IMR-90 (cell line): ENCODE results near the gene TRPC1. TPM values are rescaled to one million over a fixed set of nuclear protein-coding genes. Genes with fewer than 3 reads are reported as not detected.

ENCODE experiments used
- ATAC-seq: fragments of 200-7000 bp; cut with Tn5 transposase; 2 replicates; pipeline ENCODE4 v1.9.1; 2020; ENCODE audit warnings: low read depth, mild to moderate bottlenecking, moderate library complexity
- Bru-seq: library from RNA; stranded (reverse); fragments of 400-500 nt; gene quantifications from one replicate; lab custom pipeline; 2021; lab: Mats Ljungman, UMichigan
- BruChase-seq, 2 experiments: library from RNA; stranded (reverse); fragments of 400-500 nt; gene quantifications; one replicate each; lab custom pipeline; 2021; lab: Mats Ljungman, UMichigan
- BruUV-seq: library from RNA; stranded (reverse); fragments of 400-500 nt; replicated peaks from 2 replicates; lab custom pipeline; 2021; lab: Mats Ljungman, UMichigan
- CTCF ChIA-PET: fragments of 300-600 bp; formaldehyde crosslinking; extraction: SDS; loops from one replicate; lab custom pipeline; 2021; ENCODE audit warnings: antibody characterized with exemption; lab: Yijun Ruan, JAX
- POLR2A ChIA-PET: fragments of 300-600 bp; sonication (Branson Sonifier 250); formaldehyde crosslinking; loops from one replicate; lab custom pipeline; 2022; ENCODE audit warnings: antibody characterized with exemption; ENCODE audit not compliant: unreplicated experiment; lab: Charles Lee
- DNase-seq: peaks from one replicate; pipeline ENCODE4 v3.0.0; 2013
- H2AFZ ChIP-seq: replicated peaks from 2 replicates; pipeline ENCODE3; 2013; ENCODE audit warnings: low read length, mild to moderate bottlenecking; ENCODE audit not compliant: poor library complexity
- H2AK5ac ChIP-seq: 2 replicates; pipeline ENCODE4 v1.6.1; 2013; ENCODE audit warnings: low read depth, low read length, inconsistent platforms
- H2AK9ac ChIP-seq: replicated peaks from 2 replicates; pipeline ENCODE3; 2013; ENCODE audit warnings: mild to moderate bottlenecking, low read depth, low read length, moderate library complexity; ENCODE audit not compliant: poor library complexity
- H2BK120ac ChIP-seq: 2 replicates; pipeline ENCODE4 v1.6.1; 2013; ENCODE audit warnings: low read depth, low read length, inconsistent platforms
- H2BK15ac ChIP-seq: 3 replicates; pipeline ENCODE4 v1.6.1; 2013; ENCODE audit warnings: low read depth, low read length, inconsistent platforms
- H2BK20ac ChIP-seq: 2 replicates; pipeline ENCODE4 v1.6.1; 2013; ENCODE audit warnings: low read depth, mild to moderate bottlenecking, inconsistent platforms, low read length, moderate library complexity
- H2BK5ac ChIP-seq: 2 replicates; pipeline ENCODE4 v1.6.1; 2013; ENCODE audit warnings: mild to moderate bottlenecking, low read depth, low read length, inconsistent platforms; ENCODE audit not compliant: poor library complexity, severe bottlenecking
- H3K14ac ChIP-seq: replicated peaks from 2 replicates; pipeline ENCODE4 v1.6.1; 2013; ENCODE audit warnings: low read depth, low read length, inconsistent platforms
- H3K18ac ChIP-seq: 2 replicates; pipeline ENCODE4 v1.6.1; 2013; ENCODE audit warnings: low read depth, low read length, control low read depth
- H3K23ac ChIP-seq: 2 replicates; pipeline ENCODE4 v1.6.1; 2013; ENCODE audit warnings: low read depth, low read length, inconsistent platforms
- H3K27ac ChIP-seq: 2 replicates; pipeline ENCODE4 v1.5.1; 2013; ENCODE audit warnings: mild to moderate bottlenecking, control low read depth, low read length; ENCODE audit not compliant: insufficient read depth
- H3K27me3 ChIP-seq: 2 replicates; pipeline ENCODE4 v1.6.1; 2013; ENCODE audit warnings: low read length; ENCODE audit not compliant: control insufficient read depth, insufficient read depth
- H3K36me3 ChIP-seq: 2 replicates; pipeline ENCODE4 v1.6.1; 2013; ENCODE audit warnings: low read length, mixed read lengths; ENCODE audit not compliant: control insufficient read depth, insufficient read depth
- H3K4ac ChIP-seq: 2 replicates; pipeline ENCODE4 v1.6.1; 2013; ENCODE audit warnings: low read depth, low read length, inconsistent platforms
- H3K4me1 ChIP-seq: 2 replicates; pipeline ENCODE4 v1.6.1; 2013; ENCODE audit warnings: low read length, mixed read lengths; ENCODE audit not compliant: control insufficient read depth, insufficient read depth
- H3K4me2 ChIP-seq: 2 replicates; pipeline ENCODE4 v1.6.1; 2013; ENCODE audit warnings: low read depth, mild to moderate bottlenecking, control low read depth, low read length, moderate library complexity
- H3K4me3 ChIP-seq: 2 replicates; pipeline ENCODE4 v1.5.1; 2013; ENCODE audit warnings: low read depth, mild to moderate bottlenecking, control low read depth, low read length, moderate library complexity; ENCODE audit not compliant: insufficient read depth
- H3K56ac ChIP-seq: 2 replicates; pipeline ENCODE4 v1.6.1; 2013; ENCODE audit warnings: low read length, inconsistent platforms; ENCODE audit not compliant: insufficient read depth; ENCODE audit errors: extremely low read depth
- H3K79me1 ChIP-seq, 2 experiments: 2 replicates each; pipeline ENCODE4 v1.6.1; 2013; ENCODE audit warnings: low read length in 2 of 2, inconsistent platforms in 1 of 2, low read depth in 1 of 2
- H3K9ac ChIP-seq: 2 replicates; pipeline ENCODE4 v1.6.1; 2013; ENCODE audit warnings: low read depth, low read length, control low read depth
- H3K9me1 ChIP-seq: 2 replicates; pipeline ENCODE4 v1.6.1; 2013; ENCODE audit warnings: low read length, inconsistent platforms; ENCODE audit not compliant: insufficient read depth
- H3K9me3 ChIP-seq: 2 replicates; pipeline ENCODE4 v1.6.1; 2013; ENCODE audit warnings: low read length; ENCODE audit not compliant: control insufficient read depth, insufficient read depth
- H4K20me1 ChIP-seq: 2 replicates; pipeline ENCODE4 v1.6.1; 2013; ENCODE audit warnings: low read length, inconsistent platforms; ENCODE audit not compliant: insufficient read depth
- H4K5ac ChIP-seq: 2 replicates; pipeline ENCODE4 v1.6.1; 2013; ENCODE audit warnings: mild to moderate bottlenecking, low read depth, low read length, control low read depth
- H4K8ac ChIP-seq, 2 experiments: 2 replicates each; pipeline ENCODE4 v1.6.1; 2013; ENCODE audit warnings: low read depth in 2 of 2, low read length in 2 of 2, control low read depth in 1 of 2, inconsistent platforms in 1 of 2
- H4K91ac ChIP-seq: 2 replicates; pipeline ENCODE4 v1.6.1; 2013; ENCODE audit warnings: low read depth, low read length, inconsistent platforms; ENCODE audit not compliant: insufficient read depth
- MXI1 ChIP-seq: IDR thresholded peaks from 2 replicates; pipeline ENCODE4 v1.6.1; 2012; ENCODE audit warnings: low read depth, mild to moderate bottlenecking, low read length, moderate library complexity, borderline replicate concordance
- POLR2A ChIP-seq: IDR thresholded peaks from 2 replicates; pipeline ENCODE4 v1.6.1; 2012; ENCODE audit warnings: mild to moderate bottlenecking, low read depth, low read length
- RAD21 ChIP-seq: IDR thresholded peaks from 2 replicates; pipeline ENCODE4 v1.6.1; 2012; ENCODE audit warnings: low read length, improper control_type of control experiment
- WGBS, 2 experiments: methylation state at CpG; one replicate each; pipeline versions ENCODE4 v1.1.5 to v1.1.7; 2013; ENCODE audit warnings: missing lambda C conversion rate in 2 of 2; ENCODE audit not compliant: insufficient read length in 1 of 2; ENCODE audit errors: extremely low coverage in 2 of 2; 5-methylcytosine and 5-hydroxymethylcytosine counted together
- dilution Hi-C: fragments of 300-500 bp; cut with HindIII; formaldehyde crosslinking; loops from one replicate; pipeline ENCODE4 v1.14.3; 2018; ENCODE audit warnings: low sequenced_read_pairs; ENCODE audit not compliant: unreplicated experiment
- in situ Hi-C: fragments of 300-500 bp; cut with MboI; formaldehyde crosslinking; loops from 3 replicates; pipeline ENCODE4 v1.14.3; 2019; ENCODE audit warnings: low sequenced_read_pairs, inconsistent platforms, mixed read lengths
- intact Hi-C: fragments of 100-400 bp; cut with micrococcal nuclease; formaldehyde crosslinking; loops from 2 replicates; pipeline ENCODE4 v1.10.0; 2022
- long read RNA-seq: library from polyadenylated mRNA; unstranded; transcript quantifications from one replicate; pipeline ENCODE4 v2.0.0, GENCODE V29; 2021; ENCODE audit not compliant: unreplicated experiment
- polyA plus RNA-seq, 3 experiments: library from polyadenylated mRNA; depleted of rRNA; stranded (reverse); fragments of >200 nt; gene quantifications; 2 replicates each; pipeline ENCODE4 v1.2.3, GENCODE V29; 2012; ENCODE audit warnings: low replicate concordance in 1 of 3
- total RNA-seq: library from RNA; depleted of rRNA; stranded (reverse); fragments of >200 nt; gene quantifications from 2 replicates; pipeline ENCODE4 v1.2.3, GENCODE V29; 2012; rRNA removed

TRPC1 gene
- total RNA-seq (5.9 and 15.6 TPM in 2 replicates), polyA plus RNA-seq (2012; rRNA removed) (5.7 and 7.2 TPM in 2 replicates), Bru-seq, nascent RNA (percentile 65 among the genes with signal in this experiment), BruChase-seq, experiment 1, labeled RNA remaining after a 6-hour chase (percentile 72 among the genes with signal in this experiment), BruChase-seq, experiment 2, labeled RNA remaining after a 2-hour chase (percentile 85 among the genes with signal in this experiment)
- 0.68 and 2.9 TPM in 2 replicates for polyA plus RNA-seq (2012; cell fraction: cytosol; rRNA removed)
- 3.9 and 21.6 TPM in 2 replicates for polyA plus RNA-seq (2012; cell fraction: nucleus; rRNA removed; ENCODE audit: low replicate concordance)
- long read RNA-seq, full-length matches to known transcripts: 6 of 15 reads
- long read RNA-seq, partial matches to known transcripts: 1 of 15 reads
- long read RNA-seq, other reads (novel, unspliced or antisense): 8 of 15 reads

- peak within 1 kb of the TSS; percentile 90 for H4K5ac ChIP-seq
- peak within 1 kb of the TSS; percentile 90 for H3K14ac ChIP-seq
- TF ChIP-seq MXI1 (0 out of 2 replicates have a peak, but pooled peaks have one; percentile 3), POLR2A (peak; percentile 75), RAD21 (no peak)
- H2BK120ac ChIP-seq: no peak within 1 kb of the TSS; the same call in 1 of the 2 replicates
- H3K9ac ChIP-seq: peak within 1 kb of the TSS; percentile 97
- DNase-seq: peak; percentile 69
- in situ Hi-C loops (no loop called here), intact Hi-C loops (loop anchor here (5.0 kb wide), 1 partner anchor 127 kb away; the partner anchor contains the start of gene PLS1), dilution Hi-C loops (no loop called here)
- H3K23ac ChIP-seq: peak within 1 kb of the TSS; percentile 79; the same call in 1 of the 2 replicates
- H2AK9ac ChIP-seq: peak within 1 kb of the TSS; percentile 78
- no peaks in the 10 kb centered on the region; the same call in 1 of the 2 replicates for H3K36me3 ChIP-seq
- no peaks in the 10 kb centered on the region for H4K20me1 ChIP-seq
- H3K27me3 ChIP-seq: no peaks in the 10 kb centered on the region
- H3K79me1 ChIP-seq: peaks cover 11 to 12% of the 10 kb centered on the region in 2 experiments
- no peaks in the 10 kb centered on the region for H3K9me3 ChIP-seq
- peak within 1 kb of the TSS; percentile 100 for H3K4me2 ChIP-seq
- peak within 1 kb of the TSS; percentile 82 for H2BK5ac ChIP-seq
- H3K4me3 ChIP-seq: peak within 1 kb of the TSS; percentile 95
- ChIA-PET POLR2A (interaction anchor here (0.5 kb wide), 1 partner anchor 17 kb away, joined by 4 read pairs; no protein-coding TSS in a partner anchor), CTCF (no interaction called here)
- peak within 1 kb of the TSS; percentile 33; the same call in 1 of the 2 replicates for H3K56ac ChIP-seq
- H3K18ac ChIP-seq: peak within 1 kb of the TSS; percentile 95
- H2BK15ac ChIP-seq: no peak within 1 kb of the TSS
- peak; percentile 92 for ATAC-seq
- 0 out of 2 replicates have a peak within 1 kb of the TSS, but pooled peaks have one; percentile 39 for H2AK5ac ChIP-seq
- no peak within 1 kb of the TSS for H2BK20ac ChIP-seq
- peaks cover 2% of the 10 kb centered on the region; the same call in 1 of the 2 replicates for H3K4me1 ChIP-seq
- no peaks in the 10 kb centered on the region for H3K9me1 ChIP-seq
- H2AFZ ChIP-seq: peak within 1 kb of the TSS; percentile 100
- peak within 1 kb of the TSS; percentile 5 for H4K91ac ChIP-seq
- H3K27ac ChIP-seq: peak within 1 kb of the TSS; percentile 79
- H3K4ac ChIP-seq: peak within 1 kb of the TSS; percentile 87
- H4K8ac ChIP-seq: peak within 1 kb of the TSS; percentile 64 to 86; a peak in 2 of 4 replicates
- WGBS, 2 experiments: 0% methylated on average over 14 of the region's 73 CpGs; no CpG with 5 or more reads in 1 of the 2 experiments
- BruUV-seq: no TSS peak
These were observed at the start of gene TRPC1 for GRCh38 chr3:142723968-142724681. Gene TRPC1 (plus strand): TSS chr3:142724034. CDS start chr3:142724560, 526 bp downstream.
